K562 (cell line): ENCODE data around the gene MLN. TPM values are rescaled to one million over a fixed set of nuclear protein-coding genes. Genes with fewer than 3 reads are reported as not detected.

Source experiments
- CBX2 ChIP-seq: fragments of 200-600 bp; sonication (generic); IDR thresholded peaks from one replicate; pipeline ENCODE4 v1.6.1; 2012; ENCODE audit warnings: mild to moderate bottlenecking, low read length, inconsistent platforms; ENCODE audit not compliant: insufficient read depth, poor library complexity, severe bottlenecking
- FOXA1 ChIP-seq: fragments of 450-650 bp; IDR thresholded peaks from 2 replicates; pipeline ENCODE4 v1.6.1; 2016; ENCODE audit warnings: mild to moderate bottlenecking, borderline replicate concordance
- MCM3 ChIP-seq: fragments of 450-650 bp; IDR thresholded peaks from 2 replicates; pipeline ENCODE4 v1.6.1; 2016
- MED1 ChIP-seq: sonication (generic); formaldehyde crosslinking; IDR thresholded peaks from 2 replicates; pipeline ENCODE4 v1.8.1; 2023; ENCODE audit warnings: missing genetic modification reagents, borderline replicate concordance
- MYC ChIP-seq, 2 experiments: fragments of 250-450 bp in 1 of 2; sonication (Bioruptor Pico) in 1 of 2; IDR thresholded peaks; 2 replicates each; pipeline versions ENCODE4 v1.5.1 to v1.6.1; 2012 to 2021; ENCODE audit warnings: low read depth in 2 of 2, borderline replicate concordance in 1 of 2, improper control_type of control experiment in 1 of 2, low read length in 1 of 2, mild to moderate bottlenecking in 1 of 2, moderate library complexity in 1 of 2
- NBN ChIP-seq: fragments of 450-650 bp; IDR thresholded peaks from 2 replicates; pipeline ENCODE4 v1.6.1; 2016; ENCODE audit warnings: low read depth, mild to moderate bottlenecking
- NFXL1 ChIP-seq: fragments of 450-650 bp; formaldehyde crosslinking; IDR thresholded peaks from 2 replicates; pipeline ENCODE4 v1.4.0; 2021; ENCODE audit warnings: mild to moderate bottlenecking
- NR2C2 ChIP-seq, 2 experiments: fragments of 200-800 bp in 1 of 2; sonication (Bioruptor generic) in 1 of 2; sonication (generic) in 1 of 2; formaldehyde crosslinking in 1 of 2; IDR thresholded peaks; 2 replicates each; pipeline versions ENCODE4 v1.6.1 to v1.8.0; 2016 to 2022; ENCODE audit warnings: mild to moderate bottlenecking in 1 of 2, missing compliant biosample characterization in 1 of 2, missing genetic modification characterization in 1 of 2, missing genetic modification reagents in 1 of 2
- NRF1 ChIP-seq, 2 experiments: fragments of 450-650 bp; IDR thresholded peaks in 1 of 2; conservative IDR thresholded peaks in 1 of 2; 2 replicates each; pipeline ENCODE4 v1.6.1; 2014; ENCODE audit warnings: mild to moderate bottlenecking in 2 of 2
- PTBP1 ChIP-seq: fragments of 200-400 bp; formaldehyde crosslinking; IDR thresholded peaks from 2 replicates; pipeline ENCODE4 v1.6.1; 2017; ENCODE audit warnings: low read depth, low read length
- SAFB2 ChIP-seq: fragments of 200-400 bp; formaldehyde crosslinking; IDR thresholded peaks from 2 replicates; pipeline ENCODE4 v1.6.1; 2018; ENCODE audit warnings: borderline replicate concordance, low read length, low read depth, moderate library complexity; ENCODE audit not compliant: severe bottlenecking
- SMAD3 ChIP-seq: fragments of 450-650 bp; formaldehyde crosslinking; conservative IDR thresholded peaks from 2 replicates; pipeline ENCODE4 v1.4.0; 2020; ENCODE audit warnings: mild to moderate bottlenecking
- U2AF1 ChIP-seq: fragments of 200-400 bp; formaldehyde crosslinking; optimal IDR thresholded peaks from 2 replicates; pipeline ENCODE3; 2017; ENCODE audit warnings: mild to moderate bottlenecking, low read depth, low read length, moderate library complexity
- ZC3H11A ChIP-seq: IDR thresholded peaks from 2 replicates; pipeline ENCODE4 v1.6.1; 2012; ENCODE audit warnings: low read depth, low read length, improper control_type of control experiment
- ZNF140 ChIP-seq: fragments of 250-450 bp; sonication (Bioruptor Pico); IDR thresholded peaks from 2 replicates; pipeline ENCODE4 v1.8.0; 2021; ENCODE audit warnings: moderate library complexity, mild to moderate bottlenecking, inconsistent platforms
- ZNF263 ChIP-seq: sonication (generic); formaldehyde crosslinking; IDR thresholded peaks from 2 replicates; pipeline ENCODE4 v1.8.0; 2022; ENCODE audit warnings: mild to moderate bottlenecking, missing genetic modification reagents, borderline replicate concordance
- ZNF778 ChIP-seq: fragments of 450-650 bp; formaldehyde crosslinking; IDR thresholded peaks from 2 replicates; pipeline ENCODE4 v1.4.0; 2020; ENCODE audit warnings: mild to moderate bottlenecking, moderate library complexity
- ZNF830 ChIP-seq: fragments of 250-450 bp; sonication (Bioruptor Pico); IDR thresholded peaks from 2 replicates; pipeline ENCODE4 v1.5.0; 2021; ENCODE audit warnings: mild to moderate bottlenecking
- ZSCAN29 ChIP-seq: fragments of 450-650 bp; IDR thresholded peaks from 2 replicates; pipeline ENCODE4 v1.6.1; 2017
- polyA plus RNA-seq, 8 experiments: library from polyadenylated mRNA; depleted of rRNA in 4 of 8; stranded (reverse) in 5 of 8; unstranded in 3 of 8; fragments of >200 nt; fragmentation: Nextera tagmentation in 2 of 8; fragmentation: Illumina TruSeq in 1 of 8; extraction: Ambion mirVana in 2 of 8; extraction: Trizol in 1 of 8; gene quantifications; 2 replicates each; pipeline versions ENCODE4 v1.2.1 to v1.2.3, GENCODE V29; 2011 to 2014; ENCODE audit warnings: inconsistent platforms in 1 of 8, missing spikeins in 1 of 8
- total RNA-seq, 7 experiments: library from RNA; depleted of rRNA in 6 of 7; stranded (reverse); fragments of >200 nt in 6 of 7; fragmentation: Illumina TruSeq in 2 of 7; extraction: Trizol in 2 of 7; gene quantifications; 2 replicates each; pipeline versions ENCODE4 v1.2.1 to v1.2.3, GENCODE V29; 2011 to 2021; ENCODE audit warnings: low replicate concordance in 1 of 7
- TF ChIP-seq, protein P1 (sequence below): fragments of 250-450 bp; sonication (Bioruptor Pico); IDR thresholded peaks from 2 replicates; pipeline ENCODE4 v1.8.0; 2021; ENCODE audit warnings: moderate library complexity, mild to moderate bottlenecking, inconsistent platforms
- TF ChIP-seq, protein P2 (sequence below): sonication (generic); formaldehyde crosslinking; IDR thresholded peaks from 2 replicates; pipeline ENCODE4 v1.8.0; 2023; ENCODE audit warnings: mild to moderate bottlenecking, missing genetic modification reagents

Gene MLN
- total and polyA plus RNA-seq, 9 of the 15 experiments (the other 6 are each of a cell fraction or from before 2014, with no cell fraction given) = not detected

DNA sequence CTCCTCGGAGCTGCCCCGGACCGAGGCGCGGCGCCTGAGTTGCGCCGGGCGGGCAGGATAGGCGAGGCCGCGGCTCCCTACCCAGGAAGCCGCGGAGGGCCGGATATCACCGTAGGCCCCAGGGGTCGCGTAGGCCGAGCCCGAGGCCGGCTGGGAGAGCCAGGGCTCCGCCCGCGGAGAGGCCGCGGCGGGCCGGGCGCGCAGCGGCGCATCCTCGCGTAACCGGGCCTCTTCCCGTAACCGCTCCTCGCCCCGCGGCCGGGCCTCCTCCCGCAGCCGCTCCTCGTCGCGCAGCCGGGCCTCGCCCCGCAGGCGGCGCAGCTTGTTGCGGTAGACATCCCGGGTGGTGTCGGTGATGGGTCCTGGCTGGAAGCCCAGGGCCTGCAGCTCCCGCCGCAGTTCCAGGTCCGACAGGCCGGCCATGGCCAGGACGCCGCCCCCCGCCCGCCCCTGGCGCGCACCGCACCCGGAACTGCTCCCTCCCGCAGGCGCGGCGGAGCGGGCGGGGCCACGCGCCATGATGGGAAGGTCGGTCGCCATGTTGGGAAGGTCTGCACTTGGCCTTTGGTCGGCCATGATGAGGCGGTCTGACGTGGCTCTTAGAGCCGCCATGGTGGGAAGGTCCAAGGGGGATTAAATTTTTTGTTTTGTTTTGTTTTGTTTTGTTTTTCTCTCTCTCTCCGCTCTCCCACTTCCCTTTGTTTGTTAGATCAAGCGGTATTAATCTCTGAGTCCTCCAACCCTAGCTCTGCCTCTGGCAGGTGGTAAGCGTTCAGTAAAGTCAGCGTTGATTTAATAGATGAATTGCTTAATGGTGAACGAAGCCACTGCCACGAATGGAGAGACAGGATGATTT, 14.9 kb downstream of the MLN start, which contains the start of gene LEMD2 (continued):
- TF ChIP-seq, protein P1, sequence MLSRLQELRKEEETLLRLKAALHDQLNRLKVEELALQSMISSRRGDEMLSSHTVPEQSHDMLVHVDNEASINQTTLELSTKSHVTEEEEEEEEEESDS = no peak
- TF ChIP-seq ZNF778 (no peak), ZC3H11A (0 out of 2 replicates have a peak, but pooled peaks have one; percentile 70), FOXA1 (no peak), CBX2 (no peak), ZNF830 (CRISPR knock-in tag) (no peak), MYC (IDR thresholded peaks at IDR 0.05; ENCODE audit: low read depth, low read length) (no peak; the same call in 1 of the 2 replicates), MYC (CRISPR knock-in tag; IDR thresholded peaks at IDR 0.05; ENCODE audit: borderline replicate concordance, low read depth) (no peak), ZSCAN29 (no peak), SAFB2 (no peak), MED1 (CRISPR knock-in tag) (no peak), MCM3 (no peak), ZNF263 (CRISPR knock-in tag) (no peak), U2AF1 (peak; percentile 56), NRF1 (conservative IDR thresholded peaks at IDR 0.05 in 1 of 2, IDR thresholded peaks at IDR 0.05 in 1 of 2) (peak; percentile 89 to 91), SMAD3 (CRISPR knock-in tag) (peak; percentile 90), ZNF140 (CRISPR knock-in tag) (no peak), NBN (peak; percentile 71; the same call in 1 of the 2 replicates), NFXL1 (CRISPR knock-in tag) (0 out of 2 replicates have a peak, but pooled peaks have one; percentile 18), PTBP1 (no peak), NR2C2 (CRISPR knock-in tag; IDR thresholded peaks at IDR 0.05) (peak; percentile 94), NR2C2 (tag; IDR thresholded peaks at IDR 0.05) (peak; percentile 99)
- TF ChIP-seq, protein P2, sequence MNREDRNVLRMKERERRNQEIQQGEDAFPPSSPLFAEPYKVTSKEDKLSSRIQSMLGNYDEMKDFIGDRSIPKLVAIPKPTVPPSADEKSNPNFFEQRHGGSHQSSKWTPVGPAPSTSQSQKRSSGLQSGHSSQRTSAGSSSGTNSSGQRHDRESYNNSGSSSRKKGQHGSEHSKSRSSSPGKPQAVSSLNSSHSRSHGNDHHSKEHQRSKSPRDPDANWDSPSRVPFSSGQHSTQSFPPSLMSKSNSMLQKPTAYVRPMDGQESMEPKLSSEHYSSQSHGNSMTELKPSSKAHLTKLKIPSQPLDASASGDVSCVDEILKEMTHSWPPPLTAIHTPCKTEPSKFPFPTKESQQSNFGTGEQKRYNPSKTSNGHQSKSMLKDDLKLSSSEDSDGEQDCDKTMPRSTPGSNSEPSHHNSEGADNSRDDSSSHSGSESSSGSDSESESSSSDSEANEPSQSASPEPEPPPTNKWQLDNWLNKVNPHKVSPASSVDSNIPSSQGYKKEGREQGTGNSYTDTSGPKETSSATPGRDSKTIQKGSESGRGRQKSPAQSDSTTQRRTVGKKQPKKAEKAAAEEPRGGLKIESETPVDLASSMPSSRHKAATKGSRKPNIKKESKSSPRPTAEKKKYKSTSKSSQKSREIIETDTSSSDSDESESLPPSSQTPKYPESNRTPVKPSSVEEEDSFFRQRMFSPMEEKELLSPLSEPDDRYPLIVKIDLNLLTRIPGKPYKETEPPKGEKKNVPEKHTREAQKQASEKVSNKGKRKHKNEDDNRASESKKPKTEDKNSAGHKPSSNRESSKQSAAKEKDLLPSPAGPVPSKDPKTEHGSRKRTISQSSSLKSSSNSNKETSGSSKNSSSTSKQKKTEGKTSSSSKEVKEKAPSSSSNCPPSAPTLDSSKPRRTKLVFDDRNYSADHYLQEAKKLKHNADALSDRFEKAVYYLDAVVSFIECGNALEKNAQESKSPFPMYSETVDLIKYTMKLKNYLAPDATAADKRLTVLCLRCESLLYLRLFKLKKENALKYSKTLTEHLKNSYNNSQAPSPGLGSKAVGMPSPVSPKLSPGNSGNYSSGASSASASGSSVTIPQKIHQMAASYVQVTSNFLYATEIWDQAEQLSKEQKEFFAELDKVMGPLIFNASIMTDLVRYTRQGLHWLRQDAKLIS (CRISPR knock-in tag) = 0 out of 2 replicates have a peak, but pooled peaks have one; percentile 66
